HL-60 (cell line): ENCODE data around the gene PPHLN1.

Experiments
- GABPA ChIP-seq: IDR thresholded peaks from 2 replicates; pipeline ENCODE4 v1.6.1; 2012; ENCODE audit warnings: low read depth
- POLR2AphosphoS5 ChIP-seq: IDR thresholded peaks from 2 replicates; pipeline ENCODE4 v1.6.1; 2012; ENCODE audit warnings: low read depth
- TF ChIP-seq, protein P1 (sequence below): IDR thresholded peaks from one replicate; pipeline ENCODE4 v1.5.1; 2011; ENCODE audit warnings: low read length, control low read depth, inconsistent platforms; ENCODE audit not compliant: insufficient read depth
- TF ChIP-seq, protein P2 (sequence below): IDR thresholded peaks from 2 replicates; pipeline ENCODE4 v1.6.1; 2012; ENCODE audit warnings: low read depth; ENCODE audit not compliant: insufficient replicate concordance

DNA sequence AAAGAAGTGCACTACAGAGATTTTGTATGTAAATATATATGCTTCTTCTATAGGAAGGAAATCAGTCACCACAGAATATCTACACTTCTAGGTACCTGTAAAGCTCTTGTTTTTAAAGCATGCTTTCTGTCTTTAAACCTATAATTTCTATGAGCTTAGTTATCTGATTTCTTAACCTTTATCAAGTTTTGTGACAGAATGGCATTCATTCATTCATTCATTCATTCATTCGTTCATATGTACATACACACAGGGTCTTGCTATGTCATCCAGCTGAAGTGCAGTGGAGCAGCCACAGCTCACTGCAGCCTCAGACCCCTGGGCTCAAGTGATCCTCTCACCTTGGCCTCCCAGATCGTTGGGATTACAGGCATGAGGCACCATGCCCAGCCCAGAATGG is 16.1 kb downstream of the PPHLN1 start:
- TF ChIP-seq, protein P1, sequence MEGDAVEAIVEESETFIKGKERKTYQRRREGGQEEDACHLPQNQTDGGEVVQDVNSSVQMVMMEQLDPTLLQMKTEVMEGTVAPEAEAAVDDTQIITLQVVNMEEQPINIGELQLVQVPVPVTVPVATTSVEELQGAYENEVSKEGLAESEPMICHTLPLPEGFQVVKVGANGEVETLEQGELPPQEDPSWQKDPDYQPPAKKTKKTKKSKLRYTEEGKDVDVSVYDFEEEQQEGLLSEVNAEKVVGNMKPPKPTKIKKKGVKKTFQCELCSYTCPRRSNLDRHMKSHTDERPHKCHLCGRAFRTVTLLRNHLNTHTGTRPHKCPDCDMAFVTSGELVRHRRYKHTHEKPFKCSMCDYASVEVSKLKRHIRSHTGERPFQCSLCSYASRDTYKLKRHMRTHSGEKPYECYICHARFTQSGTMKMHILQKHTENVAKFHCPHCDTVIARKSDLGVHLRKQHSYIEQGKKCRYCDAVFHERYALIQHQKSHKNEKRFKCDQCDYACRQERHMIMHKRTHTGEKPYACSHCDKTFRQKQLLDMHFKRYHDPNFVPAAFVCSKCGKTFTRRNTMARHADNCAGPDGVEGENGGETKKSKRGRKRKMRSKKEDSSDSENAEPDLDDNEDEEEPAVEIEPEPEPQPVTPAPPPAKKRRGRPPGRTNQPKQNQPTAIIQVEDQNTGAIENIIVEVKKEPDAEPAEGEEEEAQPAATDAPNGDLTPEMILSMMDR, result no peak
- TF ChIP-seq POLR2AphosphoS5, result no peak
- TF ChIP-seq, protein P2, sequence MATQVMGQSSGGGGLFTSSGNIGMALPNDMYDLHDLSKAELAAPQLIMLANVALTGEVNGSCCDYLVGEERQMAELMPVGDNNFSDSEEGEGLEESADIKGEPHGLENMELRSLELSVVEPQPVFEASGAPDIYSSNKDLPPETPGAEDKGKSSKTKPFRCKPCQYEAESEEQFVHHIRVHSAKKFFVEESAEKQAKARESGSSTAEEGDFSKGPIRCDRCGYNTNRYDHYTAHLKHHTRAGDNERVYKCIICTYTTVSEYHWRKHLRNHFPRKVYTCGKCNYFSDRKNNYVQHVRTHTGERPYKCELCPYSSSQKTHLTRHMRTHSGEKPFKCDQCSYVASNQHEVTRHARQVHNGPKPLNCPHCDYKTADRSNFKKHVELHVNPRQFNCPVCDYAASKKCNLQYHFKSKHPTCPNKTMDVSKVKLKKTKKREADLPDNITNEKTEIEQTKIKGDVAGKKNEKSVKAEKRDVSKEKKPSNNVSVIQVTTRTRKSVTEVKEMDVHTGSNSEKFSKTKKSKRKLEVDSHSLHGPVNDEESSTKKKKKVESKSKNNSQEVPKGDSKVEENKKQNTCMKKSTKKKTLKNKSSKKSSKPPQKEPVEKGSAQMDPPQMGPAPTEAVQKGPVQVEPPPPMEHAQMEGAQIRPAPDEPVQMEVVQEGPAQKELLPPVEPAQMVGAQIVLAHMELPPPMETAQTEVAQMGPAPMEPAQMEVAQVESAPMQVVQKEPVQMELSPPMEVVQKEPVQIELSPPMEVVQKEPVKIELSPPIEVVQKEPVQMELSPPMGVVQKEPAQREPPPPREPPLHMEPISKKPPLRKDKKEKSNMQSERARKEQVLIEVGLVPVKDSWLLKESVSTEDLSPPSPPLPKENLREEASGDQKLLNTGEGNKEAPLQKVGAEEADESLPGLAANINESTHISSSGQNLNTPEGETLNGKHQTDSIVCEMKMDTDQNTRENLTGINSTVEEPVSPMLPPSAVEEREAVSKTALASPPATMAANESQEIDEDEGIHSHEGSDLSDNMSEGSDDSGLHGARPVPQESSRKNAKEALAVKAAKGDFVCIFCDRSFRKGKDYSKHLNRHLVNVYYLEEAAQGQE, result no peak
- TF ChIP-seq GABPA, result no peak
